ENCODE results near the gene FNDC3B. TPM values are rescaled to one million over a fixed set of nuclear protein-coding genes. Genes with fewer than 3 reads are reported as not detected.
A peak's percentile ranks its signal among the peaks of the same experiment; 100 is the strongest.

FNDC3B gene
- total and polyA plus RNA-seq, 9 of the 15 experiments (the other 6 are each of a cell fraction or from before 2014, with no cell fraction given): 7.0 to 35.8 (median 16.2) TPM

DNA sequence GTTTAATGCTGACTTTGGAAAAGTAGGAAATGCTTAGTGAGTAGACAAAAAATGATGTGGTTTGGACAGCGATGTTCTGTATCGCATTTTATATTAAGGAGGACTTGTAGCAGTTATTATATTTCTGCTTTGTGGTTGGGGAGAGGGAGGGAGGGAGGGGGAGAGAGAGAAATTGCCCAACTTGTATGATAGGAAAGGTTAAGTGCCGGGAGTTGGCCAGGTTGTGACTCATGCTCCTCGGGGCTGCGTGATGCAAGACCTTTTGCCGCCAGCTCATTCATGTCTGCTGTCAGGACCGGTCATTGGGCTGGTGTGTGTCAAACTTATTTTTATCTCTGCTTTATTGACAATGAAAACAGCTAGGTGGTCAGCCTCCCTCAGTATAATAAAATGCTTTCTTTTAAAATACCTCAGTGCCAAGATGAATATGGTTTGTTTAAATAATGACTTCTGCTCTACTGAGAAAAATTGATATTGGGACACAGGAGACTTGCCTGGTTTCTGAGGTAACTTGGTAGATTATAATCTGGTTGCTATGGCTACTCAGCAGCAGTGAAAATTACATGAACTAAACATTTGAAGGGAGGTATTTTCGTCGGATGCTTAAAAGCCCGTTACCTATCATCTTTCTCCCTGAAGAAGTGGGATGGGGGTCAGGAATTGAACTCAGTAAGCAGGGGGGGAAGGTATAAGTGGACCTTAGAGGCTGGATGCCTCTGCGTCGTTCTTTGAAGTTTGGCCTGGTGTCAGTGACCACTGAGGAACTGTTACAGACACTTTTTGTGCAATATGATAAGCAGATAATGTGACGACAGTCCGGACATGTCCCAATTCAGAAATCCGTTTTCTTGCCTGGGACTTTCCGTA lies 90.7 kb downstream of the FNDC3B start (continued):
- 0 out of 2 replicates have a peak, but pooled peaks have one; percentile 19 for TF ChIP-seq DMBX1 (CRISPR knock-in tag; IDR thresholded peaks at IDR 0.05; ENCODE audit: borderline replicate concordance)
- TF ChIP-seq STAT5A (IDR thresholded peaks at IDR 0.05; ENCODE audit: borderline replicate concordance, low read length): peak; percentile 48; the same call in 1 of the 2 replicates
- no peak for TF ChIP-seq PHF20 (IDR thresholded peaks at IDR 0.05; ENCODE audit: partially characterized antibody)
- TF ChIP-seq CBX1 (IDR thresholded peaks at IDR 0.05; ENCODE audit: low read depth): no peak
- TF ChIP-seq TEAD1 (CRISPR knock-in tag; IDR thresholded peaks at IDR 0.05): 0 out of 4 replicates have a peak, but pooled peaks of 1 of the 2 experiments have one; percentile 49
- TF ChIP-seq BRD9 (IDR thresholded peaks at IDR 0.05; ENCODE audit: low read depth, partially characterized antibody): no peak
- TF ChIP-seq ETV1 (tag; conservative IDR thresholded peaks at IDR 0.05; ENCODE audit: low read depth): peak; percentile 64
- TF ChIP-seq SAP30 (IDR thresholded peaks at IDR 0.05; ENCODE audit: borderline replicate concordance, insufficient read depth, low read depth, low read length, poor library complexity, severe bottlenecking): no peak
- no peak for TF ChIP-seq NFE2L1 (tag; IDR thresholded peaks at IDR 0.05; ENCODE audit: borderline replicate concordance, low read depth)
- TF ChIP-seq, protein P1, sequence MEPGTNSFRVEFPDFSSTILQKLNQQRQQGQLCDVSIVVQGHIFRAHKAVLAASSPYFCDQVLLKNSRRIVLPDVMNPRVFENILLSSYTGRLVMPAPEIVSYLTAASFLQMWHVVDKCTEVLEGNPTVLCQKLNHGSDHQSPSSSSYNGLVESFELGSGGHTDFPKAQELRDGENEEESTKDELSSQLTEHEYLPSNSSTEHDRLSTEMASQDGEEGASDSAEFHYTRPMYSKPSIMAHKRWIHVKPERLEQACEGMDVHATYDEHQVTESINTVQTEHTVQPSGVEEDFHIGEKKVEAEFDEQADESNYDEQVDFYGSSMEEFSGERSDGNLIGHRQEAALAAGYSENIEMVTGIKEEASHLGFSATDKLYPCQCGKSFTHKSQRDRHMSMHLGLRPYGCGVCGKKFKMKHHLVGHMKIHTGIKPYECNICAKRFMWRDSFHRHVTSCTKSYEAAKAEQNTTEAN (CRISPR knock-in tag; IDR thresholded peaks at IDR 0.05): no peak
- TF ChIP-seq STAT5B (CRISPR knock-in tag; IDR thresholded peaks at IDR 0.05): no peak
- TF ChIP-seq, protein P2, sequence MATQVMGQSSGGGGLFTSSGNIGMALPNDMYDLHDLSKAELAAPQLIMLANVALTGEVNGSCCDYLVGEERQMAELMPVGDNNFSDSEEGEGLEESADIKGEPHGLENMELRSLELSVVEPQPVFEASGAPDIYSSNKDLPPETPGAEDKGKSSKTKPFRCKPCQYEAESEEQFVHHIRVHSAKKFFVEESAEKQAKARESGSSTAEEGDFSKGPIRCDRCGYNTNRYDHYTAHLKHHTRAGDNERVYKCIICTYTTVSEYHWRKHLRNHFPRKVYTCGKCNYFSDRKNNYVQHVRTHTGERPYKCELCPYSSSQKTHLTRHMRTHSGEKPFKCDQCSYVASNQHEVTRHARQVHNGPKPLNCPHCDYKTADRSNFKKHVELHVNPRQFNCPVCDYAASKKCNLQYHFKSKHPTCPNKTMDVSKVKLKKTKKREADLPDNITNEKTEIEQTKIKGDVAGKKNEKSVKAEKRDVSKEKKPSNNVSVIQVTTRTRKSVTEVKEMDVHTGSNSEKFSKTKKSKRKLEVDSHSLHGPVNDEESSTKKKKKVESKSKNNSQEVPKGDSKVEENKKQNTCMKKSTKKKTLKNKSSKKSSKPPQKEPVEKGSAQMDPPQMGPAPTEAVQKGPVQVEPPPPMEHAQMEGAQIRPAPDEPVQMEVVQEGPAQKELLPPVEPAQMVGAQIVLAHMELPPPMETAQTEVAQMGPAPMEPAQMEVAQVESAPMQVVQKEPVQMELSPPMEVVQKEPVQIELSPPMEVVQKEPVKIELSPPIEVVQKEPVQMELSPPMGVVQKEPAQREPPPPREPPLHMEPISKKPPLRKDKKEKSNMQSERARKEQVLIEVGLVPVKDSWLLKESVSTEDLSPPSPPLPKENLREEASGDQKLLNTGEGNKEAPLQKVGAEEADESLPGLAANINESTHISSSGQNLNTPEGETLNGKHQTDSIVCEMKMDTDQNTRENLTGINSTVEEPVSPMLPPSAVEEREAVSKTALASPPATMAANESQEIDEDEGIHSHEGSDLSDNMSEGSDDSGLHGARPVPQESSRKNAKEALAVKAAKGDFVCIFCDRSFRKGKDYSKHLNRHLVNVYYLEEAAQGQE (IDR thresholded peaks at IDR 0.05; ENCODE audit: borderline replicate concordance): no peak; the same call in 1 of the 2 replicates
- TF ChIP-seq, protein P2 (CRISPR knock-in tag; IDR thresholded peaks at IDR 0.05; ENCODE audit: low read depth): no peak
- TF ChIP-seq CXXC5 (CRISPR knock-in tag; IDR thresholded peaks at IDR 0.05): 0 out of 2 replicates have a peak, but pooled peaks have one; percentile 45
- TF ChIP-seq EP300 (IDR thresholded peaks at IDR 0.05; ENCODE audit: low read length): peak; percentile 89
- no peak for TF ChIP-seq TCFL5 (CRISPR knock-in tag; conservative IDR thresholded peaks at IDR 0.05)
- no peak for TF ChIP-seq CHD2 (IDR thresholded peaks at IDR 0.05; ENCODE audit: low read depth, low read length)
